SU-DHL-6 (cell line): Measurements from ENCODE around the gene PDE4D.

Source experiments
- H2AFZ ChIP-seq: fragments of 200-600 bp; sonication (generic); 2 replicates; pipeline ENCODE4 v1.6.1; 2014; ENCODE audit warnings: low read depth, mild to moderate bottlenecking, moderate library complexity, mixed read lengths, antibody characterized with exemption, low read length; ENCODE audit not compliant: severe bottlenecking
- H3F3A ChIP-seq: fragments of 200-600 bp; shearing (Covaris generic); 2 replicates; pipeline ENCODE4 v1.6.0; 2016; ENCODE audit warnings: antibody characterized with exemption, mild to moderate bottlenecking; ENCODE audit not compliant: insufficient read depth
- H3K27ac ChIP-seq: fragments of 200-600 bp; sonication (generic); 2 replicates; pipeline ENCODE4 v1.5.1; 2016; ENCODE audit warnings: low read depth, mild to moderate bottlenecking, low read length, moderate library complexity, mixed read lengths
- H3K27me3 ChIP-seq: fragments of 200-600 bp; sonication (generic), shearing (Covaris generic); 2 replicates; pipeline ENCODE4 v1.6.0; 2014; ENCODE audit warnings: mild to moderate bottlenecking, low read length
- H3K36me3 ChIP-seq: fragments of 200-600 bp; sonication (generic); 2 replicates; pipeline ENCODE4 v1.6.1; 2014; ENCODE audit warnings: mild to moderate bottlenecking, low read length, mixed read lengths
- H3K4me2 ChIP-seq: fragments of 300-600, 200-600 bp; shearing (Covaris generic), sonication (generic); 2 replicates; pipeline ENCODE4 v1.6.0; 2014; ENCODE audit warnings: low read length, low read depth, mild to moderate bottlenecking; ENCODE audit not compliant: poor library complexity, severe bottlenecking
- H3K4me3 ChIP-seq: fragments of 200-600 bp; sonication (generic); 2 replicates; pipeline ENCODE4 v1.5.1; 2014; ENCODE audit warnings: antibody characterized with exemption, low read length, mild to moderate bottlenecking, mixed read lengths; ENCODE audit not compliant: insufficient read depth, poor library complexity, severe bottlenecking
- H3K79me2 ChIP-seq: fragments of 200-600 bp; sonication (generic); 2 replicates; pipeline ENCODE4 v1.6.1; 2014; ENCODE audit warnings: mild to moderate bottlenecking, low read length, moderate library complexity; ENCODE audit not compliant: insufficient read depth
- H3K9ac ChIP-seq: fragments of 200-600 bp; sonication (generic); 2 replicates; pipeline ENCODE4 v1.7.0; 2014; ENCODE audit warnings: mild to moderate bottlenecking, low read length
- H3K9me2 ChIP-seq: fragments of 200-600 bp; sonication (generic); replicated peaks from 2 replicates; pipeline ENCODE4 v1.6.1; 2014; ENCODE audit warnings: low read length; ENCODE audit not compliant: insufficient read depth
- H3K9me3 ChIP-seq: fragments of 200-600 bp; sonication (generic); 2 replicates; pipeline ENCODE4 v1.6.1; 2014; ENCODE audit warnings: low read length, mixed read lengths; ENCODE audit not compliant: insufficient read depth
- H4K20me1 ChIP-seq: fragments of 200-600 bp; sonication (generic); 2 replicates; pipeline ENCODE4 v1.6.1; 2014; ENCODE audit warnings: low read depth, mild to moderate bottlenecking, antibody characterized with exemption, low read length, moderate library complexity, mixed read lengths
- EZH2phosphoT487 ChIP-seq: fragments of 200-600 bp; sonication (generic), shearing (Covaris generic); conservative IDR thresholded peaks from 2 replicates; pipeline ENCODE4 v1.6.1; 2018; ENCODE audit warnings: mild to moderate bottlenecking, antibody characterized with exemption, low read length, moderate library complexity, mixed read lengths
- TF ChIP-seq, protein P1 (sequence below): fragments of 200-600 bp; sonication (generic); IDR thresholded peaks from one replicate; pipeline ENCODE4 v1.5.1; 2017; ENCODE audit warnings: antibody characterized with exemption, mild to moderate bottlenecking, low read length, moderate library complexity; ENCODE audit not compliant: insufficient read depth, poor library complexity, severe bottlenecking

PDE4D gene

GRCh38 chr5:59062986-59063683 is 830.4 kb downstream of the PDE4D start:
- no peaks in the 10 kb centered on the region for H3K9me2 ChIP-seq
- no peaks in the 10 kb centered on the region for H3K36me3 ChIP-seq
- no peaks in the 10 kb centered on the region for H4K20me1 ChIP-seq
- no peak overlapping the region for H3K4me3 ChIP-seq
- H3K4me2 ChIP-seq = no peak overlapping the region
- H3K9me3 ChIP-seq = no peaks in the 10 kb centered on the region
- no peaks in the 10 kb centered on the region for H3F3A ChIP-seq
- no peak overlapping the region for H3K27ac ChIP-seq
- H2AFZ ChIP-seq = no peak overlapping the region
- H3K79me2 ChIP-seq = no peaks in the 10 kb centered on the region
- no peak overlapping the region for H3K9ac ChIP-seq
- TF ChIP-seq EZH2phosphoT487 = no peak
- TF ChIP-seq, protein P1, sequence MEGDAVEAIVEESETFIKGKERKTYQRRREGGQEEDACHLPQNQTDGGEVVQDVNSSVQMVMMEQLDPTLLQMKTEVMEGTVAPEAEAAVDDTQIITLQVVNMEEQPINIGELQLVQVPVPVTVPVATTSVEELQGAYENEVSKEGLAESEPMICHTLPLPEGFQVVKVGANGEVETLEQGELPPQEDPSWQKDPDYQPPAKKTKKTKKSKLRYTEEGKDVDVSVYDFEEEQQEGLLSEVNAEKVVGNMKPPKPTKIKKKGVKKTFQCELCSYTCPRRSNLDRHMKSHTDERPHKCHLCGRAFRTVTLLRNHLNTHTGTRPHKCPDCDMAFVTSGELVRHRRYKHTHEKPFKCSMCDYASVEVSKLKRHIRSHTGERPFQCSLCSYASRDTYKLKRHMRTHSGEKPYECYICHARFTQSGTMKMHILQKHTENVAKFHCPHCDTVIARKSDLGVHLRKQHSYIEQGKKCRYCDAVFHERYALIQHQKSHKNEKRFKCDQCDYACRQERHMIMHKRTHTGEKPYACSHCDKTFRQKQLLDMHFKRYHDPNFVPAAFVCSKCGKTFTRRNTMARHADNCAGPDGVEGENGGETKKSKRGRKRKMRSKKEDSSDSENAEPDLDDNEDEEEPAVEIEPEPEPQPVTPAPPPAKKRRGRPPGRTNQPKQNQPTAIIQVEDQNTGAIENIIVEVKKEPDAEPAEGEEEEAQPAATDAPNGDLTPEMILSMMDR = no peak
- H3K27me3 ChIP-seq = no peaks in the 10 kb centered on the region

DNA sequence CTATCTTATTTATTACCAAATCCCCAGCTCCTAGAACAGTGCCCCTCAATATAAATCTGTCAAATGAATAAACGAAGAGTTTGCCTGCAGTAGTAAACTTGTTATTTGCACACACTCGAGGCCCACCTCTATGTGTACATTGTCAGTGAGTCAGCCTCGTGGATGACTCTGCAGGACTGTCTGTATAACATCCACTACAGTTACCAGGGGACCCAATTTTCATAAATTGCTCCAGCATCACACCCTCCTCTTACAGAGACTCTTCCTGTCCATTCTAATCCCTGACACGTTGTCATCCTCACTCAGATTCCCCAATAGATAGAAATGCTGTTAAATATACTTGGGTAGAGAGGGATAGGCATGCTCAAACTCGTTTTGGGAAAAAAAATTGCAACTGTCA is 832.1 kb downstream of the PDE4D start:
- no peaks in the 10 kb centered on the region for H3K79me2 ChIP-seq

DNA sequence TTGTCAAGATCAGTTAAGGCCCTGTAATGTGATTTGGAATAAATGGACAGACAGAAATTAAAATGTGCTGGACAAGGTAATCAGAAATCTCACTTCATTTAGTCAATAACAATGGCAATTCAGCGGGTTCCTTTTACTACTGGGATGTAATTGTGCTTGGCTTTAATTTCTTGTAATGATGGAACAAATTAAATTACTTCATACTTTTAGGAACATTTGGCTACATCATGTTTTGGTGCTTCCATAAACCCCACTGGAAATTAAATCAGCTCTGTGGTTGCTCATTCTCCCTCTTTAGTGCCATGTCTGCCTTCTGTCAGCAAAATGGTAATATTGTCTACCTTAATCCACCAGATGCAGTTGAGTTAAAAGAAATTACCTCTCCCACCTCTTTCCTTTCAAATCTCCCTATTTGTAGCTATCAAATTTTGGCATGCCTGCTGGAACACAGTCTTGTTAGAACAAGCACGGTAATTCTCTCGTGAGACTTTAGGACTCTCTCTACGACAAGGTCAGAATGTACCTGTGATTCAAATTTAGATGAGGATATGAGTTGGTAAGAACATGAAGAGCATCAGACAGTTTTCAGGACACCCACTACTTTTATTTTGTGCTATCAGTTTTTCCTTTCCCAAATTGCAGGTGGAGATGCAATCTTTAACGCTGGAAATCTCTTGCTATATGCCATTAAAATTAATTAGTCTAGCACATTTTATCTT is 834.4 kb downstream of the PDE4D start:
- H3K27ac ChIP-seq = no peak overlapping the region
- no peaks in the 10 kb centered on the region for H3K79me2 ChIP-seq
- H4K20me1 ChIP-seq = no peaks in the 10 kb centered on the region
- no peaks in the 10 kb centered on the region for H3K27me3 ChIP-seq
- no peak overlapping the region for H2AFZ ChIP-seq
- H3F3A ChIP-seq = no peaks in the 10 kb centered on the region
- H3K4me2 ChIP-seq = no peak overlapping the region
- H3K36me3 ChIP-seq = no peaks in the 10 kb centered on the region
- no peaks in the 10 kb centered on the region for H3K9me2 ChIP-seq
- no peaks in the 10 kb centered on the region for H3K9me3 ChIP-seq
- no peak overlapping the region for H3K9ac ChIP-seq
- no peak overlapping the region for H3K4me3 ChIP-seq
- TF ChIP-seq, protein P1 = no peak
- no peak for TF ChIP-seq EZH2phosphoT487

More for the DNA sequence above, 832.1 kb downstream of the PDE4D start:
- H3K9me3 ChIP-seq = no peaks in the 10 kb centered on the region
- no peak for TF ChIP-seq EZH2phosphoT487
- TF ChIP-seq, protein P1 = no peak
- H3F3A ChIP-seq = no peaks in the 10 kb centered on the region
- no peak overlapping the region for H3K27ac ChIP-seq
- no peaks in the 10 kb centered on the region for H4K20me1 ChIP-seq
- no peak overlapping the region for H3K4me2 ChIP-seq
- H2AFZ ChIP-seq = no peak overlapping the region
- H3K27me3 ChIP-seq = no peaks in the 10 kb centered on the region
- H3K9ac ChIP-seq = no peak overlapping the region
- no peak overlapping the region for H3K4me3 ChIP-seq
- no peaks in the 10 kb centered on the region for H3K9me2 ChIP-seq
- H3K36me3 ChIP-seq = no peaks in the 10 kb centered on the region
